ENCODE data around the gene CHIA. TPM values are rescaled to one million over a fixed set of nuclear protein-coding genes. Genes with fewer than 3 reads are reported as not detected.

CHIA gene
- total RNA-seq, 1 donor from 2014 or later: not detected

DNA sequence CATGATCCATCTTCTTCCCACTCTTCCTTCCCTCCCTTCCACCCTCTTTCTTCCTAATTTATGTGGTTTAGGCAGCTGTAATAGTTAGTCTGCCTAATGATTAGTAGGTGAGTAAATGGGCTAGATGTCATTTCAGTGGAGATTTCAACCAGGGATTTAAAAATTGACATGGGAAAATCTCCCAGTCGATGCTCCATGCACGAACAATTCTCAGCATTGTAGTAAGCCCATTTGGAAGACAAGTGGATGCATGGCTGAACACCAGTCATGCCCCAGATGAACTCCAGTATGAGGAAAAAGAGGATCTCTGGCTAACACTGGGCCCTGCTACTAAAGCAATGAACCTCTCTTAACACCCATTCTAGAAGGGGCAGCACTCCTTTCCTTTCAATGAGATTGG lies 37.9 kb upstream of the CHIA start:
- no peaks in the 10 kb centered on the region for H3K36me3 ChIP-seq (ENCODE audit: insufficient read depth, low read length)
- DNase-seq (ENCODE audit: low read depth): no peak
- no peaks in the 10 kb centered on the region for H3K9me3 Mint-ChIP-seq (ENCODE audit: unreplicated experiment)
- H4K20me1 ChIP-seq (ENCODE audit: insufficient read depth, low read length): no peaks in the 10 kb centered on the region
- TF ChIP-seq, protein P1, sequence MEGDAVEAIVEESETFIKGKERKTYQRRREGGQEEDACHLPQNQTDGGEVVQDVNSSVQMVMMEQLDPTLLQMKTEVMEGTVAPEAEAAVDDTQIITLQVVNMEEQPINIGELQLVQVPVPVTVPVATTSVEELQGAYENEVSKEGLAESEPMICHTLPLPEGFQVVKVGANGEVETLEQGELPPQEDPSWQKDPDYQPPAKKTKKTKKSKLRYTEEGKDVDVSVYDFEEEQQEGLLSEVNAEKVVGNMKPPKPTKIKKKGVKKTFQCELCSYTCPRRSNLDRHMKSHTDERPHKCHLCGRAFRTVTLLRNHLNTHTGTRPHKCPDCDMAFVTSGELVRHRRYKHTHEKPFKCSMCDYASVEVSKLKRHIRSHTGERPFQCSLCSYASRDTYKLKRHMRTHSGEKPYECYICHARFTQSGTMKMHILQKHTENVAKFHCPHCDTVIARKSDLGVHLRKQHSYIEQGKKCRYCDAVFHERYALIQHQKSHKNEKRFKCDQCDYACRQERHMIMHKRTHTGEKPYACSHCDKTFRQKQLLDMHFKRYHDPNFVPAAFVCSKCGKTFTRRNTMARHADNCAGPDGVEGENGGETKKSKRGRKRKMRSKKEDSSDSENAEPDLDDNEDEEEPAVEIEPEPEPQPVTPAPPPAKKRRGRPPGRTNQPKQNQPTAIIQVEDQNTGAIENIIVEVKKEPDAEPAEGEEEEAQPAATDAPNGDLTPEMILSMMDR (IDR thresholded peaks at IDR 0.05; ENCODE audit: insufficient read depth, low read depth, low read length): no peak
- TF ChIP-seq EZH2 (IDR thresholded peaks at IDR 0.05; ENCODE audit: insufficient read depth, low read length): no peak
- no peak overlapping the region for H3K27ac ChIP-seq (ENCODE audit: low read depth, low read length)
- no peaks in the 10 kb centered on the region for H3K9me3 ChIP-seq (ENCODE audit: insufficient read depth, low read depth, low read length)
- H3K4me2 ChIP-seq (ENCODE audit: low read length): no peak overlapping the region
- H3K36me3 Mint-ChIP-seq (ENCODE audit: low read depth, unreplicated experiment): no peaks in the 10 kb centered on the region
- no peaks in the 10 kb centered on the region for H3K79me2 ChIP-seq (ENCODE audit: insufficient read depth, low read length)
- peaks cover under 1% of the 10 kb centered on the region for H3K27me3 ChIP-seq (ENCODE audit: insufficient read depth, low read length)
- H2AFZ ChIP-seq (ENCODE audit: low read depth, low read length): no peak overlapping the region
- H3K9ac ChIP-seq (ENCODE audit: low read length): no peak overlapping the region
- H3K27me3 Mint-ChIP-seq (ENCODE audit: low read depth, unreplicated experiment): peaks cover 12% of the 10 kb centered on the region
- H3K4me1 Mint-ChIP-seq (ENCODE audit: low read depth, unreplicated experiment): no peaks in the 10 kb centered on the region
- H3K4me1 ChIP-seq (ENCODE audit: insufficient read depth, low read length): no peaks in the 10 kb centered on the region
- no peak overlapping the region for H3K27ac Mint-ChIP-seq (ENCODE audit: unreplicated experiment)
- no peak overlapping the region for H3K4me3 Mint-ChIP-seq (ENCODE audit: unreplicated experiment)
- H3K4me3 ChIP-seq (ENCODE audit: insufficient read depth, low read depth, low read length): no peak overlapping the region
- no peak for FAIRE-seq

DNA sequence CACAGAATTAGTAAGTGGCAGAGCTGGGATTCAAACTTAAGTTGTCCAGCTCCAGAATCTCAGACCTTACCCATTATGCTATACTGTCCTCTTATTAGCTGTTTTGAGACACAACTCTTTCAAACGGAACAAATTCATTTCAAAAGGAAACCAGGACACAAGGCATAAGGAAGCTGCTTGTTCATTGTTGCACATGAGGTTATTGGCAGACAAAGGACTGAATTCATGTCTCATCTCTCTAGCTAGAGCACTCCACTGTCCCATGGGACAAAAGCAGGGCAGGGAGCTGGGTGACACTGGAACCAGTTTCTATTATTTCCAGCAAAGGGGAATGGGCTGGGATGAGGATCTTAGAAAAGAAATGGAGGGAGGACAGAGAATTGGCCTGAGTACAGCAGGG lies 36.8 kb upstream of the CHIA start:
- Mint-ChIP-seq H3K9me3 (ENCODE audit: unreplicated experiment) (no peaks in the 10 kb centered on the region), H3K4me1 (ENCODE audit: low read depth, unreplicated experiment) (no peaks in the 10 kb centered on the region), H3K4me3 (ENCODE audit: unreplicated experiment) (no peak overlapping the region), H3K27me3 (ENCODE audit: low read depth, unreplicated experiment) (peaks cover 12% of the 10 kb centered on the region), H3K27ac (ENCODE audit: unreplicated experiment) (no peak overlapping the region), H3K36me3 (ENCODE audit: low read depth, unreplicated experiment) (no peaks in the 10 kb centered on the region)
- no peaks in the 10 kb centered on the region for H3K9me3 ChIP-seq (ENCODE audit: insufficient read depth, low read depth, low read length)
- H3K4me3 ChIP-seq (ENCODE audit: insufficient read depth, low read depth, low read length): no peak overlapping the region
- no peak overlapping the region for H3K27ac ChIP-seq (ENCODE audit: low read depth, low read length)
- H4K20me1 ChIP-seq (ENCODE audit: insufficient read depth, low read length): no peaks in the 10 kb centered on the region
- DNase-seq (ENCODE audit: low read depth): no peak
- peaks cover 2% of the 10 kb centered on the region for H3K27me3 ChIP-seq (ENCODE audit: insufficient read depth, low read length)
- H3K9ac ChIP-seq (ENCODE audit: low read length): no peak overlapping the region
- no peak overlapping the region for H2AFZ ChIP-seq (ENCODE audit: low read depth, low read length)
- H3K4me2 ChIP-seq (ENCODE audit: low read length): no peak overlapping the region
- no peak for FAIRE-seq
- no peaks in the 10 kb centered on the region for H3K4me1 ChIP-seq (ENCODE audit: insufficient read depth, low read length)
- H3K79me2 ChIP-seq (ENCODE audit: insufficient read depth, low read length): no peaks in the 10 kb centered on the region
- no peaks in the 10 kb centered on the region for H3K36me3 ChIP-seq (ENCODE audit: insufficient read depth, low read length)
- no peak for TF ChIP-seq EZH2 (IDR thresholded peaks at IDR 0.05; ENCODE audit: insufficient read depth, low read length)
- TF ChIP-seq, protein P1 (IDR thresholded peaks at IDR 0.05; ENCODE audit: insufficient read depth, low read depth, low read length): no peak

DNA sequence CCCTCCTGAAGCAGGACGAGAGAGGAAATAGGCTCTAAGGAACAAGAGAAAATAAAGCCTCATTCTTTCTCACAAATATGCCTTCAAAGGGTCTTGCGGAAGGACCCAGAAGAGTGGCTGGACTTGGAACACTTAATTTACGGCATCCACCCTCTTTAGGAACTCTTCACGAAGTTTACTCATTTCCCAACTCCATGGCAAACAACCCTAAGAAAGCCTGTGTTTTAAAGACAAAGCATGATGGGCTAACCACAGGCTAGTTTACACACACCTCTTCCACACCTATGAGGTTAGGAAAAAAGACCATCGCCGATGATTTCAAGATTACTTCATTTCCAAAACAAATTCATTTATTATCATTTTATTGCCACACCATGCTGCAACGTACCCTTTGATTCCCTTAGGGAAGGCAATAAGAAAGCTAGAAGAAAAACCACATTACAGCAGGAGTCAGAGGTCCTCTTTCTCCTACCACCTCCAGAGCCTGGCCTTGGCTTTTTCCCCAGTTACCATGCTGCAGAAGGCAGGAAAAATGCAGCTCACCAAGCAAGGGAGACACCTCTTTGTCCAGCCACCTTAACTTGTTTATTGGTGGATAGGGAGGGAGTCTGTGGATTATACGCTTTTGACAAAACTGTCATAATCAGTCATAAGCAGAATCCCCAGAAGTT lies 33.5 kb upstream of the CHIA start:
- TF ChIP-seq, protein P1 (IDR thresholded peaks at IDR 0.05; ENCODE audit: insufficient read depth, low read depth, low read length): no peak
- no peak for TF ChIP-seq EZH2 (IDR thresholded peaks at IDR 0.05; ENCODE audit: insufficient read depth, low read length)
- no peak overlapping the region for H3K9ac ChIP-seq (ENCODE audit: low read length)
- H3K4me2 ChIP-seq (ENCODE audit: low read length): no peak overlapping the region
- no peak for FAIRE-seq
- H3K4me1 ChIP-seq (ENCODE audit: insufficient read depth, low read length): no peaks in the 10 kb centered on the region
- H3K9me3 ChIP-seq (ENCODE audit: insufficient read depth, low read depth, low read length): no peaks in the 10 kb centered on the region
- no peak overlapping the region for H2AFZ ChIP-seq (ENCODE audit: low read depth, low read length)
- peaks cover 4% of the 10 kb centered on the region for H3K27me3 ChIP-seq (ENCODE audit: insufficient read depth, low read length)
- H3K4me3 Mint-ChIP-seq (ENCODE audit: unreplicated experiment): no peak overlapping the region
- H3K27me3 Mint-ChIP-seq (ENCODE audit: low read depth, unreplicated experiment): peaks cover 12% of the 10 kb centered on the region
- H3K4me1 Mint-ChIP-seq (ENCODE audit: low read depth, unreplicated experiment): no peaks in the 10 kb centered on the region
- no peaks in the 10 kb centered on the region for H4K20me1 ChIP-seq (ENCODE audit: insufficient read depth, low read length)
- H3K36me3 ChIP-seq (ENCODE audit: insufficient read depth, low read length): no peaks in the 10 kb centered on the region
- no peak overlapping the region for H3K27ac Mint-ChIP-seq (ENCODE audit: unreplicated experiment)
- H3K36me3 Mint-ChIP-seq (ENCODE audit: low read depth, unreplicated experiment): no peaks in the 10 kb centered on the region
- DNase-seq (ENCODE audit: low read depth): no peak
- H3K4me3 ChIP-seq (ENCODE audit: insufficient read depth, low read depth, low read length): no peak overlapping the region
- no peak overlapping the region for H3K27ac ChIP-seq (ENCODE audit: low read depth, low read length)
- H3K9me3 Mint-ChIP-seq (ENCODE audit: unreplicated experiment): no peaks in the 10 kb centered on the region
- no peaks in the 10 kb centered on the region for H3K79me2 ChIP-seq (ENCODE audit: insufficient read depth, low read length)

Data from astrocyte (in vitro differentiated cells and primary cell).